ENCODE data around the gene NMNAT2.
"Not testable (repeated sequence)": the region's sequence is repeated elsewhere in the genome, so short reads cannot be mapped to it uniquely, and the experiment has no call there.

The NMNAT2 gene

GRCh38 chr1:183417772-183418491, at the start of gene NMNAT2:
Gene NMNAT2 (minus strand): TSS chr1:183418380. CDS start chr1:183418267, 113 bp downstream.
- DNase-seq (ENCODE audit: low spot score) = no peak

DNA sequence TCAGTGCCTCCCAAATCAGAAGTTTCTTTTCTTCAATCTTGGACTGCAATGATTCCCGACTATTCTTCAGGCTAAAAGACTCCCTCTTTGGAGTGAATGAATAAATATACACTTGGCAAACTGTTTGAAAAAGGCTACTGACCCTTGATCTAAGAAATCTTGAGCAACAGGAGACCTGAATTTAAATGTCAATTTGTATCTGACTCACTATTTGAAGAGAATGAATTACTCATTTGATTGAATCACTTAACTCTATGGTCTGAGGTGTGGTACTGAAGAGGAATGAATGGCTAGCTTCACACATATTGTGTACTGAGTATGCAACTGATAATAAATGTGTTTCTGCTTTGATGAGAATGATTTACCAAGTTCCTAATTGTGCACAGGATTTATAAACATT, 49.5 kb upstream of the NMNAT2 start:
- peak; percentile 77 for DNase-seq (ENCODE audit: low spot score)

DNA sequence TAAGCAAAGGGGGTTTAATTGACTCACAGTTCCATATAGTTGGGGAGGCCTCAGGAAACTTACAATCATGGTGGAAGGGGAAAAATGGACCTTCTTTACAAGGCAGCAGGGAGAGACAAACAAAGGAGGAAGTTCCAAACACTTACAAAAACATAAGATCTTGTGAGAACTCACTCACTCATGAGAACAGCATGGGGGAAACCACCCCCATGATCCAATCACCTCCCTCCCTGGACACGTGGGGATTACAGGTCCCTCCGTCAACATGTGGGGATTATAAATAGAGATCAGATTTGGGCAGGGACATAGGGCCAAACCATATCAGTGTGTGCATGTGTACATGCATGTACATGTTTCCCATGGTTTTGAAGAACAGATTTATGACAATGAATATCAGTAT, 48.6 kb upstream of the NMNAT2 start:
- DNase-seq (ENCODE audit: low spot score) = no peak

DNA sequence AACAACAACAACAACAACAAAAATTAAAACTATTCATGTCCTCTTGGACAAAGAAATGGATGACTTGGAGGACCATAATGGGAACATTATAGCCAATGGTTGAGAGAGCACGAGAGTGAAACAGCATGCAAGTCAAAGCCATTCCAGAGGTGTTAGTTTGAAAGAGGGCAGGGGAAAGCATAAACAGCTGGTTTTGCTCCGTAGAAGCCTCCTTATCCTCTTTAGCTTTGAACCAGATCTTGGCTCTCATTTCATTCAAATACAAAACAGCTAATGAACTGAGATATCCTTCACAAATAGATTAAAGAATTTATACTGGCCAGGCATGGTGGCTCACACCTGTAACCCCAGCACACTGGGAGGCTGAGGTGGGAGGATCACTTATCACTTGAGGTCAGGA, 45.4 kb upstream of the NMNAT2 start:
- no peak for DNase-seq (ENCODE audit: low spot score)

DNA sequence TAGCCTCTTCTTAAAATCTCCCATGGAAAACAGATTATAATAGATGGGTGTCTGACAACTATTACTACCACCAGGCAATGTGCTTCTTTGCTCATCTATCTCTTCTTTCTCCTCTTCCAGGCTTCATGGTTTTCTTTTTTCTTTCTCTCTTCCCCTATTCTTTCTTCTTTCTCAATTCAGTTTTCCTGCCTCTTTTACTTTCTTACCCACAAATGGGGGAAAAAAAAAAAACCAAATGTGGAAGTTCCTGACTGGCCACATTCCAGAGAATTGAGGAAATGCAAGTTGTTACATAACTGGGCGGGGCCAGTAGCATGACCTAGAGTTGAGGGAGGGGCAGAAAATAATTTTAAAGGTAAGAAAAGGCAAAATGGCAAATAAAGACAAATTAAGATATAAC, 43.2 kb upstream of the NMNAT2 start:
- peak; percentile 69 for DNase-seq (ENCODE audit: low spot score)

GRCh38 chr1:183460596-183460995, 42.4 kb upstream of the NMNAT2 start:
- no peak for DNase-seq (ENCODE audit: low spot score)

- DNase-seq (ENCODE audit: low spot score) = no peak
These were observed 39.3 kb upstream of the NMNAT2 start for GRCh38 chr1:183457449-183457848.

DNA sequence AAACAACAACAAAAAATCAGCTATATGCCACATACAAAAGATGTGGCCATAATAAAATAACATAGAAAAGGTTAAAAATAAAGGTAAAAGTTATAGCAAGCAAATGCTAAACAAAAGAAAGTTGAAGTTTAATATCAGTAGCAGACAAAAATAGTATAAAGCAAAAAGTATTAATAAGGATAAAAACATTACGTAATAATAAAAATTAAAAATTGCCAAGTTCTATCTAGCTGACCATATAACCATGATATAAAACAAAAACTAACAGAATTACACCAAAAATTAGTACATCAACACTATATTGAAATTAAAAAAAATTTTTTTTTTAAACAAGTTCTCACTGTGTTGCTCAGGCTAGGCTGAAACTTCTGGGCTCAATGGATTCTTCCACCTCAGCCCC, 38.6 kb upstream of the NMNAT2 start:
- no peak for DNase-seq (ENCODE audit: low spot score)

DNA sequence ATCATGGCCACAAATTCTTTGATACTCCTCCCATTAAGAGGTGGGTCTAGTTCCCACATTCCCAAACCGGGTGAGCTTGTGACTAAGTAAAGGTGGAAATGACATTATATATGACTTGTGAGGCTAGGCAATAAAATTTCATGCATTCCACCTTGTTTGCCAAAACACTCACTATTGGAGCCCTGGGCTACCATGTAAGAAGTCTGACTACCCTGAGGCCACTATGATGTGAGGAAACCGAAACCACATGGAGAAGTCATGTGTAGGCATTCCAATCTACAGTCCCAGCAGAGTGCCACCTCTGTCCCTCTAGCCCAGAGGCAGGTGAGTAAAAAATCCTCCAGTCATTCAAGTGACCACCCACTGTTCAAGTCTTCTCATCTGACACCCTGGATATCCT, 36.2 kb upstream of the NMNAT2 start:
- DNase-seq (ENCODE audit: low spot score) = peak; percentile 70

- DNase-seq (ENCODE audit: low spot score) = no peak
These were observed 31.9 kb upstream of the NMNAT2 start for GRCh38 chr1:183450093-183450492.

DNA sequence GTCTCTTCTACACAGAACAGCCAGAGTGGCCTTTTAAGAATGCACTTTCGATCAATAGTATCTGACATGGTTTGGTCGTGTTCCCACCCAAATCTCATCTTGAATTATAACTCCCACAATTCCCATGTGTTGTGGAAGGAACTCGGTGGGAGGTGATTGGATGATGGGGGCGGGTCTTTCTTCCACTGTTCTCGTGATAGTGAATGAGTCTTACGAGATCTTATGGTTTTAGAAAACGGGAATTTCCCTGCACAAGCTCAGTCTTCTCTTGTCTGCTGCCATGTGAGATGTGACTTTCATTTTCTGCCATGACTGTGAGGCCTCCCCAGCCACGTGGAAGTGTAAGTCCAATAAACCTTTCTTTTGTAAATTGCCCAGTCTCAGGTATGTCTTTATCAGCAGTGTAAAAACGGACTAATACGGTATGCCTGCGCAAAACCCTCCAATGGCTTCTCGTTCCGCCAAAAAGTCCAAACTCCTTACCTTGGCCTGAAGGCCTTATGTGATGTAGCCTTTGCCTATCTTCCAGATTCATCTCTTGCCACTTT, 31.1 kb upstream of the NMNAT2 start:
- DNase-seq (ENCODE audit: low spot score) = no peak

GRCh38 chr1:183444243-183444642, 26.1 kb upstream of the NMNAT2 start:
- no peak for DNase-seq (ENCODE audit: low spot score)

DNA sequence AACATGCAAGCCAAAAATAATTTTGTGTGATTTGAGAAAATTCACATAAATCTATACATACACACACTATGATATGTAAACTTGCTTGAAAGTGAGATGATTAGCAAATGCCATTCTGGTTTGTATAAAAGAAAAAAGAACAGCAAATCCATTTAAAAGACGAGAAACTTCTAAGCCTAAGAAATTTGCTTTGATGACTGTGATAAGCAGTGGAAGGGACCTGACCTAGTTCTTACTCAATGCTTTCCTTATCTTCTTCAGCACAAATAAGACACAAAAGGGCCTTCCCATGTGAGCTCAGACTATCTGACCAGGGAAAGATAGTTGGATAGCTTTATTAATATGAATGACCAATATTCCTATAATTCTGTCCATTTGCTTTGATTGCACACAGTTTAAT, 25.3 kb upstream of the NMNAT2 start:
- DNase-seq (ENCODE audit: low spot score) = no peak

DNA sequence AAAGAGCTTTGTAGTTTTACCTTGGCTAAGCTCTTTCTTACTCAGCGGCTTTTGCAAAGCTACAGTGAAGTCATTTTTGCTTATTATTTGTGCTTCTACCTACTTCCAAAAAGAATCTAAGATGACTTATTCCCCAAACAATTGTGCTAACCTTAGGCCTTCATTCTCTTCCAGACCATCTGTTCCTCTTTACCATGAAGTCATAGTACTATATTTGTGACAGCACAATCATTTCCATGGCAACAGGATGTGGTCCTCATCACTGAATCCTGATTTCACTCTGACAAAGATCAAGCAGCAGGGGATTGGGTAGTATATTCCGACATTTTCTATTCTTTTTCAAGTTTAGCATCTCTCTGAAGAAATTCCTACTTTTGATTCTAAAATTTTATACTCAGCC, 24.8 kb upstream of the NMNAT2 start:
- DNase-seq (ENCODE audit: low spot score) = no peak

- no peak for DNase-seq (ENCODE audit: low spot score)
These were observed 19.9 kb upstream of the NMNAT2 start for GRCh38 chr1:183438060-183438459.

DNA sequence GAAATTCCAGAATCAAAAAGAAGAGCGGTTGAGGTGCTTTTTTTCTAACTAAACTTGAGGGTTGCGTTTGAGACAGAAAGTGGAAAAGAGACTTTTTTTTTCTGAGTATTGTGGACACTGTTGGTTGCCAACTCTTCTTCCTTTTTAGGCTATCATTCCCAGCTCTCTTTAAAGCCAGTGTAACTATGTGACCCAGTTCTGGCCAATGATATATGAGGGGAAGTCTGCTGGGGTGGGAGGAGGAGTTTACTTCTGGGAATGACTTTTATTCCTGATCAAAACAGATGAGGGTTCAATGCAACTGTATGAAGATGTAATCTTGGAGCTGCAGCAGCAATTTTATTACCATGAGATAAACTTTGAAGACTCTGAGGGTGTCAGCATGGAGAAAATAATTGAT, 17.3 kb upstream of the NMNAT2 start:
- no peak for DNase-seq (ENCODE audit: low spot score)

DNA sequence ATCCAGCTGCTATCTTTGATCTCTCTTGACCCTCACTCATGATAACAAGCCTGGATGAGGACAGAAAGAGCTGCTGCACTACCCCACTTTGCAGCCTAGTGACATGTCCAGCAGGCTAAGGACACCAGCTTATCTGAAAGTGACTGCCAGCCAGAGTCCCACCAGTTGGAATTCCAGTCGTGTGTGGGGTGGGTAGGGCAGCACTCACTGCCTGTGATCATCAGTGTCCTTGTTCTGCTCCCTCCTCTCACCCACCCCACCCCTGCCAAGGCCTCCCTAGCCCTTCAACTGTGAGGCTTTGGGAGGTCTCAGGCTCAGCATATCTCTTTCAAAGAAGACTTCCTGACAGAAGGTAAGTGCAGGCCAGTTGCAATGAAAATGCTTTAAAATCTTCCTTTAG, 15.5 kb upstream of the NMNAT2 start:
- DNase-seq (ENCODE audit: low spot score) = peak; percentile 9

DNA sequence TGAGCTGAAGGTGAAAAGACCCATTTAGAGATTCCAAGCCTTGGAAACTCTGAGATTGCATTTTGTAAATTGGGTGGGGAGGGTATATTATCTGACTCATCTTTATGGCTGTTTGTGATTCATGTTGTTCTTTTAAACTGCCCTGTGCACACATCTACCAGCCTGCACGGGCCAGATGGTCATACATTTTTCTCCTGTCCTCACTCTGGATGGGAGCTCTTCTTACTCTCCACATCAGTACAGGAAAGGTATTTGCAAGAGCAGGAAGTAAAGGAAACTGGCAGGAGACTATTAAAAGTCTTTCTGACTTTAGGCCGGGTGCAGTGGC, 14.3 kb upstream of the NMNAT2 start:
- peak; percentile 84 for DNase-seq (ENCODE audit: low spot score)

DNA sequence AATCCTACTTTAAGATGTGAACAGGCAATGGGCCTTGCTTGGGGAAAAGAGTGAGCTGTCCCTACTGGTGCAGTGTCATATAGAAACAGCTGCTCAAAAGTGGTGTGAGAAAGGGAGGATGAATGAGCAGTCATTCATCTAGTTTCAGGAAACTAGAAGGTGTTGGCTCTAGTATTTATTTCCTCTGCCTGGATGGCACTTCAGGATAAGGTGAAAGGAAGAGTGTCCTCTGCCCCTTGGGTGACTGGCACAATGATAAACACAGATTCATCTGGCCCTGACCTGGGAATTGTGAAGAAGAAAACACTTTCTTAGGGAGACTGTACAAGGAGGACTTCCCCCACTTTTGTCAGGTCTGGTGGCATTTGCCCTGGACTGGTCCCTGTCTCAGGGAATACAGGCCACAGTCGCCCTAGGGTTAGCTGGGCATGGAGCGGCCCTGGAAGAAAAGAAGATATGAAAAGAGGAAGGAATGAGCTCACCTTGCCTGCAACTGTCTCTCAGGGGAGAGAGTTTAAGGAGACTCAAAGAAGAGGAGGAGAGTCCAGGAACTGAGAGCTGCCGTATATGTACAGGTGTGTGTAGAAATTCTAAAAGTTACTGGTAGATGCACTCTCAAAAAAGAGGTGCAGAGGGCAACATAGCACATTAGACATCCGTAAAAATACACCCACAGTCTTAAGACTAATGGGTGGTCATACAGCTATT, 13.8 kb upstream of the NMNAT2 start:
- DNase-seq (ENCODE audit: low spot score) = no peak

DNA sequence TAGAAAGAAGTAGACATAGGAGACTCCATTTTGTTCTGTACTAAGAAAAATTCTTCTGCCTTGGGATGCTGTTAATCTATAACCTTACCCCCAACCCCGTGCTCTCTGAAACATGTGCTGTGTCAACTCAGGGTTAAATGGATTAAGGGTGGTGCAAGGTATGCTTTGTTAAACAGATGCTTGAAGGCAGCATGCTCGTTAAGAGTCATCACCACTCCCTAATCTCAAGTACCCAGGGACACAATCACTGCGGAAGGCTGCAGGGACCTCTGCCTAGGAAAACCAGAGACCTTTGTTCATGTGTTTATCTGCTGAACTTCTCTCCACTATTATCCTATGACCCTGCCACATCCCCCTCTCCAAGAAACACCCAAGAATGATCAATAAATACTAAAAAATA, 9.4 kb upstream of the NMNAT2 start:
- not testable (repeated sequence) for DNase-seq (ENCODE audit: low spot score)

DNA sequence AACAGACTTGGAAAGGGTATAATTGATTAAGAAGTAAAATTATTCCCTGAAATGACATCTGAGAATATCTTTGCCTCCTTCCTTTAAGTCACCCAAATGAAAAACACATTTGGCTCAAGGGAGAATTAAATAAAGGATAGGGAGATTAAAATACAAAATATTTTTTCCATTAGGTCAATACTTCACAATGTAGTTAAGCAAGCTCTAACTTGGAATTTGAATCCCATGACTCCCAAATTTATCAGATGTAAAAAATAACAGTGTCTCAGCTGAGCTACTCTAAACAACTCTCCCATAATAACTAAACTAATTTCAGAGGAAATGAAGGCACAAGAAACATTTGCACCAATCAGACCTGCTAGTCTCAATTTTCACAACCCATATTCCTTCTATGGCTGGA, 6.5 kb upstream of the NMNAT2 start:
- no peak for DNase-seq (ENCODE audit: low spot score)

DNA sequence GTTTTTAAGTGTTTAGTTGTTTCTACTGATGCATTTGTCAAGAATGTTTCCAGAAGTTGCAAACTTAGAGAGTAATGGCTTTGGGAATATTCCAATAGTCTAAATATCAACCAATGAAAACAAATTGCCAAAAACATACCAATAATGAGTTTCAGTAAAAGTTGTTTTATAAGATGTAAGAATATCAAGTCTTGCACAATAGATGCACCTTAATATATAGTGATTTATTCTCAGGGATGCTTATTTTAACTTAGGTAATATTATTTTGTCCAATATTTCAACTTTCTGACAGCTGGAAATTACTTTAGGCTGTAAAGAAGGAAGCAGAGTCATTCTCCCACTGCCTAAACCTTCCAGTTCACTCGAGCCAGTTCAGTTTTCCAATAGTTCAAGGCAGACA, 5.4 kb upstream of the NMNAT2 start:
- no peak for DNase-seq (ENCODE audit: low spot score)

GRCh38 chr1:183419399-183419798, 1.2 kb upstream of the NMNAT2 start:
- no peak for DNase-seq (ENCODE audit: low spot score)

DNA sequence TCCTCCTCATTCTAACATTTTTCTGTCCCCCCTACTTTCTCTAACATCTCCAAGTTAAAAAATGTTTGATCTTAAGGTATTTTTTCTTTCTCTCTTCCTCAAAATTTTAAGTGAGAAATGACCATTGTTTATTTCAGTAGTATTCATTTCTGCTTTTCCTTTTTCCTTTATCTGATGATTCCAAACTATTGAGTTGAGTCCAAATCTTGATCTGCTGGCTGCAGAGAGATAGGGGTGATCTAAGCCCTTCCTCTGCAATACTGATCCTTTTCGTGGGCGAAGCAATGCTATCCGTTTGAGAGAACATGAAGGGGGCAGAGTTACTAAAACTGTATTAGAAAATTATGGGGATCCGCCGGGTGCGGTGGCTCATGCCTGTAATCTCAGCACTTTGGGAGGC, 516 bp upstream of the NMNAT2 start:
- DNase-seq (ENCODE audit: low spot score) = no peak
